ENCODE measurements around the gene NDUFS4.
"Not testable (repeated sequence)": the region's sequence is repeated elsewhere in the genome, so short reads cannot be mapped to it uniquely, and the experiment has no call there.

Gene NDUFS4

GRCh38 chr5:53547226-53547625 is 13.2 kb upstream of the NDUFS4 start:
- Histone ChIP-seq H3K27ac (replicated peaks) (no peak overlapping the region), H3K27me3 (ENCODE audit: insufficient read depth, poor library complexity, severe bottlenecking) (no peaks in the 10 kb centered on the region), H3K4me3 (replicated peaks; ENCODE audit: insufficient read depth, low read length) (no peak overlapping the region)
- DNase-seq (ENCODE audit: low read depth in 1 of 2, low spot score in 1 of 2): no peak
- no peak for TF ChIP-seq SPI1 (IDR thresholded peaks at IDR 0.05; ENCODE audit: borderline replicate concordance, low read depth)
- TF ChIP-seq REST (IDR thresholded peaks at IDR 0.05; ENCODE audit: insufficient replicate concordance, low read depth): no peak
- no peak for TF ChIP-seq GABPA (IDR thresholded peaks at IDR 0.05; ENCODE audit: low read depth)

- H3K4me3 ChIP-seq (replicated peaks; ENCODE audit: insufficient read depth, low read length); DNase-seq (ENCODE audit: low read depth in 1 of 2, low spot score in 1 of 2); H3K27ac ChIP-seq (replicated peaks); H3K27me3 ChIP-seq (ENCODE audit: insufficient read depth, poor library complexity, severe bottlenecking): not testable (repeated sequence)
These were observed 11.9 kb upstream of the NDUFS4 start for GRCh38 chr5:53548501-53548900.

- Histone ChIP-seq H3K4me3 (replicated peaks; ENCODE audit: insufficient read depth, low read length) (no peak overlapping the region), H3K27me3 (ENCODE audit: insufficient read depth, poor library complexity, severe bottlenecking) (no peaks in the 10 kb centered on the region), H3K27ac (replicated peaks) (no peak overlapping the region)
- DNase-seq (ENCODE audit: low read depth in 1 of 2, low spot score in 1 of 2): no peak
- no peak for TF ChIP-seq CTCF (IDR thresholded peaks at IDR 0.05; ENCODE audit: insufficient read depth, low read length)
- TF ChIP-seq GABPA (IDR thresholded peaks at IDR 0.05; ENCODE audit: low read depth): no peak
- TF ChIP-seq SPI1 (IDR thresholded peaks at IDR 0.05; ENCODE audit: borderline replicate concordance, low read depth): no peak
- no peak for TF ChIP-seq REST (IDR thresholded peaks at IDR 0.05; ENCODE audit: insufficient replicate concordance, low read depth)
- TF ChIP-seq POLR2AphosphoS5 (IDR thresholded peaks at IDR 0.05; ENCODE audit: low read depth): no peak
These were observed 10.6 kb upstream of the NDUFS4 start for GRCh38 chr5:53549792-53550191.

- peaks cover 3% of the 10 kb centered on the region for H3K27me3 ChIP-seq (ENCODE audit: insufficient read depth, poor library complexity, severe bottlenecking)
- H3K4me3 ChIP-seq (replicated peaks; ENCODE audit: insufficient read depth, low read length): no peak overlapping the region
- TF ChIP-seq POLR2AphosphoS5 (IDR thresholded peaks at IDR 0.05; ENCODE audit: low read depth) (no peak), SPI1 (IDR thresholded peaks at IDR 0.05; ENCODE audit: borderline replicate concordance, low read depth) (no peak), GABPA (IDR thresholded peaks at IDR 0.05; ENCODE audit: low read depth) (no peak), REST (IDR thresholded peaks at IDR 0.05; ENCODE audit: insufficient replicate concordance, low read depth) (no peak), CTCF (IDR thresholded peaks at IDR 0.05; ENCODE audit: insufficient read depth, low read length) (no peak)
- DNase-seq (ENCODE audit: low read depth in 1 of 2, low spot score in 1 of 2): no peak
- H3K27ac ChIP-seq (replicated peaks): no peak overlapping the region
These were observed 7.9 kb upstream of the NDUFS4 start for GRCh38 chr5:53552561-53552960.

Measured in HL-60 (cell line).